ENCODE data around the gene OTUD1. TPM values are rescaled to one million over a fixed set of nuclear protein-coding genes. Genes with fewer than 3 reads are reported as not detected.

The OTUD1 gene
- total and polyA plus RNA-seq, 10 of the 15 experiments (the other 5 are each of a cell fraction or from before 2014, with no cell fraction given): 0.18 to 1.6 (median 0.63) TPM; not detected in 1

DNA sequence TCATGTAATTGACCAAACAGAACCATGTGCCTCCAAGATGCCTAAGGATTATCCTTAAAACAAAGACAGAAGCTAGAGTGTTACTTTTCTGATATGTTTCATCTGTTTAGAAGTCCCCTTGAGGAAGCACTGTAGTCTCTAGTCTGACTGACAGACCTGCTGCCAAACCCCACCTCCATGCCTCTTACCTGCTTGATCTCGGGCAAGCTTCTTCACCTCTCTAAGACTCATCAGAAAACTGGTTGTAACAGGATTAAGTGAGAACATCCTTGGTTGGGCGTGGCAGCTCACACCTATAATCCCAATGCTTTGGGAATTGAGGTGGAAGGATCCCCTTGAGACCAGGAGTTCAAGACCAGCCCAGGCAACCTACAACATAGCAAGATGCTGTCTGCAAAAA lies 42.2 kb upstream of the OTUD1 start (continued):
- no peak for TF ChIP-seq NFXL1 (IDR thresholded peaks at IDR 0.05; ENCODE audit: borderline replicate concordance)

DNA sequence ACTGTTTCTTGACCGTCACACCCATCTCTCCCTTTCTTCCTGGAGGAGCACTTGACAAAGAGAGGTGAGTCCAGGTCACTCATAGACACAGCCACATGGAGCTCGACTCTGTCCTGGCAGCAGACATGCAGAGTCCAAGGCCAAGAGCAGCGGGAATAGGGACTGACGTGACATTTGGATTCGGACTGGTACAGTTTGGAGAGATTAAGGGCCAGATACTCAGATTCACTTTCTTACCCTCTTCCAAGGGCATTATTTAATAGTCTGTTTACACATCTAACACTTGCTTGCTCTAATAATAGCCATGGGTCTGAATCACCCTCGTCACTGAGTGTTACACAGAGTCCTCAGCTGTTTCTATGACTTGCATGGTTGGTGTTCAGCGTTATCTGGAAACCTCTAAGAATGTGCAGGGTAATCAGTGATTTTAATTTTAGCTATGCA lies 39.2 kb upstream of the OTUD1 start:
- Histone ChIP-seq H3K4me3 (no peak overlapping the region), H2AFZ (ENCODE audit: control insufficient read depth, low read depth, low read length) (no peak overlapping the region), H3K9ac (ENCODE audit: control insufficient read depth, insufficient read depth, low read length) (no peak overlapping the region), H3K4me2 (ENCODE audit: control insufficient read depth, insufficient read depth) (no peak overlapping the region), H4K20me1 (ENCODE audit: control insufficient read depth, insufficient read depth) (no peaks in the 10 kb centered on the region), H3K79me2 (ENCODE audit: control insufficient read depth, insufficient read depth, low read length) (no peaks in the 10 kb centered on the region), H3K9me3 (replicated peaks; ENCODE audit: control insufficient read depth, insufficient read depth, low read length) (no peaks in the 10 kb centered on the region), H3K27ac (ENCODE audit: control insufficient read depth, insufficient read depth) (no peak overlapping the region), H3K27me3 (replicated peaks in 1 of 2; ENCODE audit: control insufficient read depth in 2 of 2, insufficient read depth in 2 of 2, low read length in 1 of 2) (no peaks in the 10 kb centered on the region), H3K36me3 (ENCODE audit: control insufficient read depth in 2 of 2, insufficient read depth in 2 of 2, low read length in 1 of 2) (no peaks in the 10 kb centered on the region), H3K4me1 (ENCODE audit: control insufficient read depth, insufficient read depth, low read length) (no peaks in the 10 kb centered on the region)
- FAIRE-seq (no peak), DNase-seq (ENCODE audit: low read depth, low spot score) (no peak), ATAC-seq (no peak)
- WGBS (ENCODE audit: insufficient coverage, insufficient replicate concordance, low lambda C conversion rate, missing lambda C conversion rate): 37% methylated on average over 7 of the region's 7 CpGs
- no peak for TF ChIP-seq GATAD2B (conservative IDR thresholded peaks at IDR 0.05; ENCODE audit: low read depth)
- ChIA-PET SMC1A (ENCODE audit: uncharacterized antibody, unreplicated experiment) (interaction anchor here (0.9 kb wide), 1 partner anchor 16 kb away, joined by 3 read pairs; no protein-coding TSS in a partner anchor), RAD21 (ENCODE audit: unreplicated experiment) (no interaction called here), POLR2A (no interaction called here), CTCF (no interaction called here)
- in situ Hi-C loops (cut with MboI) (no loop called here), intact Hi-C loops (cut with micrococcal nuclease; ENCODE audit: unreplicated experiment) (no loop called here)
- no TSS peak for BruUV-seq (replicated peaks)

DNA sequence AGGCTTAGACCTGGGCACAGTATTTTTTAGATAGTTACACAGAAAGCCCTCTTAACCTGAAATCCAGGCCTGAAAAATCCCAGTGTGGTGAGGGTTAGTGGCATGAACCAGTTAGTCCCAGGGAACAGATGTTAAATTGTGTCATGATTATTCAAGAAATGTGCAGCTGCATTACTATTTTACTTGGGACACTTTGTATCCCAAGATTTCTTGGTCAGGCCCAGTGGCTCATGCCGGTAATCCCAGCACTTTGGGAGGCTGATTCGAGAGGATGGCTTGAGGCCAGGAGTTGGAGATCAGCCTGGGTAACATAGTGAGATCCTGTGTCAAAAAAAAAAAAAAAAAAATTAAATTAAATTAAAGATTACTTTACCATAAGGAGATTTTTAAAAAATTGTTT lies 36.0 kb upstream of the OTUD1 start:
- ChIA-PET SMC1A (ENCODE audit: uncharacterized antibody, unreplicated experiment) (no interaction called here), RAD21 (ENCODE audit: unreplicated experiment) (no interaction called here), CTCF (interaction anchor here (1.0 to 1.3 kb wide), 2 partner anchors 47 to 88 kb away, joined by 3 read pairs; no protein-coding TSS in a partner anchor), POLR2A (interaction anchor here (0.7 kb wide), 1 partner anchor 79 kb away, joined by 3 read pairs; no protein-coding TSS in a partner anchor)
- Histone ChIP-seq H3K9ac (ENCODE audit: control insufficient read depth, insufficient read depth, low read length) (no peak overlapping the region), H3K9me3 (replicated peaks; ENCODE audit: control insufficient read depth, insufficient read depth, low read length) (no peaks in the 10 kb centered on the region), H4K20me1 (ENCODE audit: control insufficient read depth, insufficient read depth) (no peaks in the 10 kb centered on the region), H3K27me3 (replicated peaks in 1 of 2; ENCODE audit: control insufficient read depth in 2 of 2, insufficient read depth in 2 of 2, low read length in 1 of 2) (no peaks in the 10 kb centered on the region), H3K79me2 (ENCODE audit: control insufficient read depth, insufficient read depth, low read length) (no peaks in the 10 kb centered on the region), H3K4me3 (no peak overlapping the region), H3K36me3 (ENCODE audit: control insufficient read depth in 2 of 2, insufficient read depth in 2 of 2, low read length in 1 of 2) (no peaks in the 10 kb centered on the region), H2AFZ (ENCODE audit: control insufficient read depth, low read depth, low read length) (no peak overlapping the region), H3K27ac (ENCODE audit: control insufficient read depth, insufficient read depth) (no peak overlapping the region), H3K4me1 (ENCODE audit: control insufficient read depth, insufficient read depth, low read length) (no peaks in the 10 kb centered on the region), H3K4me2 (ENCODE audit: control insufficient read depth, insufficient read depth) (no peak overlapping the region)
- in situ Hi-C loops (cut with MboI): no loop called here
- DNase-seq (ENCODE audit: low read depth, low spot score) (no peak), ATAC-seq (no peak), FAIRE-seq (no peak)
- WGBS (ENCODE audit: insufficient coverage, insufficient replicate concordance, low lambda C conversion rate, missing lambda C conversion rate): 38% methylated on average over 2 of the region's 2 CpGs
- BruUV-seq (replicated peaks): no TSS peak
- no peak for TF ChIP-seq JUNB (IDR thresholded peaks at IDR 0.05)
- no peak for TF ChIP-seq TBL1XR1 (IDR thresholded peaks at IDR 0.05; ENCODE audit: low read depth, low read length)
- TF ChIP-seq STAT1 (conservative IDR thresholded peaks at IDR 0.05): no peak
- TF ChIP-seq FOXM1 (IDR thresholded peaks at IDR 0.05; ENCODE audit: low read depth, low read length): no peak
- TF ChIP-seq POU2F2 (IDR thresholded peaks at IDR 0.05; ENCODE audit: borderline replicate concordance, low read depth, low read length): no peak
- no peak for TF ChIP-seq SUPT20H (IDR thresholded peaks at IDR 0.05; ENCODE audit: borderline replicate concordance, control insufficient read depth, low read depth, low read length)
- no peak for TF ChIP-seq ZNF622 (IDR thresholded peaks at IDR 0.05)
- no peak for TF ChIP-seq TCF3 (IDR thresholded peaks at IDR 0.05; ENCODE audit: borderline replicate concordance, insufficient read depth, low read depth, low read length)
- TF ChIP-seq TCF12 (IDR thresholded peaks at IDR 0.05; ENCODE audit: low read depth, low read length): no peak
- intact Hi-C loops (cut with micrococcal nuclease; ENCODE audit: unreplicated experiment): no loop called here

All from GM12878 (cell line).